Coronary artery (tissue), 2 donors: ENCODE measurements around the gene TTLL12.

ENCODE experiments used
- DNase-seq: peaks from one replicate; pipeline ENCODE4 v3.0.0-alpha.2; 2017; ENCODE audit warnings: low spot score
- H3K27ac ChIP-seq, 2 donors: fragments of 200-600 bp; sonication (generic); one replicate each; pipeline ENCODE4 v1.5.1; 2016 to 2019
- H3K4me3 ChIP-seq: fragments of 200-600 bp; sonication (generic); 2 replicates; pipeline ENCODE4 v1.5.1; 2016; ENCODE audit warnings: mild to moderate bottlenecking, moderate library complexity
- TF ChIP-seq, protein P1 (sequence below): fragments of 200-600 bp; sonication (generic); IDR thresholded peaks from one replicate; pipeline ENCODE4 v1.5.1; 2019; ENCODE audit warnings: antibody characterized with exemption

Gene TTLL12

DNA sequence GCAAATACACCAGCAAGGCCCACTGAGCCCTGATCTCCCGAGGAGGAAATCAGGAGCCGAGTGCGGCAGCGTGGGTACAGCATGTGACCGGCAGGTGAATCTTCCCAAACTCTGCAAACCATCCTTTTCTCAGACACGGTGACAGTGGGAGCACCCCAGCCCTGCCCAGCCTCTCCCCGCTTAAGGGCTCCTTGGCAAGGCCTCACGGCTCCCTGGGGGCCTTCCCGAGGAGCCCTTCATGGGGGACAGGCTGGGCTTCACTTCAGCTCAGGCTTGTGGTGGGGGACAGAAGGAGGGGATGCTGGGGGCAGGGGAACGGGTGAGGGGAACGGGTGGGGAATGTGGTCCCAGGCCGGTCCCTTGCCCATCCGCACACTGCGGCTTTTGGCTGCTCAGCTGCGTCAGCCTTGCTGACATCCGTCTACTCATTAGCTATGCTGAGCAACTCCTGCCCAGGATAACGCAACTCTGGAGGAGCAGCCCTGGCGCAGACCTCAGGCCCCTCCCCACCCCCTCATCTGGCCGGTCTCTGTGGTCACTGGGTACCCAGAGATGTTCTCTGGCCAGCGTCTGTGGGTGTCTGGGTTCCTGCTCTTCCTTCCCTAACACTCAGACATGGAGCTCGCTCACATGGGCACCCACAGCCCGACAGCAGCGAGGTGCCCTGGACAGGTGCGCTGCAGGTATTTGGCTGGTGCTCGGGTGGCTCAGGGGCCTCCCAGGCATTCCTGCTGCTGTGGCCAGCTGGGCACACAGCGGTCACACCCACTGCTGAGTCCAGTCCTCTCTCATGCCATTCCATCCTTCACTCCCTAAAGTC lies 22.0 kb upstream of the TTLL12 start:
- no peak for DNase-seq
- Histone ChIP-seq H3K27ac (no peak overlapping the region), H3K4me3 (no peak overlapping the region)
- TF ChIP-seq, protein P1, sequence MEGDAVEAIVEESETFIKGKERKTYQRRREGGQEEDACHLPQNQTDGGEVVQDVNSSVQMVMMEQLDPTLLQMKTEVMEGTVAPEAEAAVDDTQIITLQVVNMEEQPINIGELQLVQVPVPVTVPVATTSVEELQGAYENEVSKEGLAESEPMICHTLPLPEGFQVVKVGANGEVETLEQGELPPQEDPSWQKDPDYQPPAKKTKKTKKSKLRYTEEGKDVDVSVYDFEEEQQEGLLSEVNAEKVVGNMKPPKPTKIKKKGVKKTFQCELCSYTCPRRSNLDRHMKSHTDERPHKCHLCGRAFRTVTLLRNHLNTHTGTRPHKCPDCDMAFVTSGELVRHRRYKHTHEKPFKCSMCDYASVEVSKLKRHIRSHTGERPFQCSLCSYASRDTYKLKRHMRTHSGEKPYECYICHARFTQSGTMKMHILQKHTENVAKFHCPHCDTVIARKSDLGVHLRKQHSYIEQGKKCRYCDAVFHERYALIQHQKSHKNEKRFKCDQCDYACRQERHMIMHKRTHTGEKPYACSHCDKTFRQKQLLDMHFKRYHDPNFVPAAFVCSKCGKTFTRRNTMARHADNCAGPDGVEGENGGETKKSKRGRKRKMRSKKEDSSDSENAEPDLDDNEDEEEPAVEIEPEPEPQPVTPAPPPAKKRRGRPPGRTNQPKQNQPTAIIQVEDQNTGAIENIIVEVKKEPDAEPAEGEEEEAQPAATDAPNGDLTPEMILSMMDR: no peak

DNA sequence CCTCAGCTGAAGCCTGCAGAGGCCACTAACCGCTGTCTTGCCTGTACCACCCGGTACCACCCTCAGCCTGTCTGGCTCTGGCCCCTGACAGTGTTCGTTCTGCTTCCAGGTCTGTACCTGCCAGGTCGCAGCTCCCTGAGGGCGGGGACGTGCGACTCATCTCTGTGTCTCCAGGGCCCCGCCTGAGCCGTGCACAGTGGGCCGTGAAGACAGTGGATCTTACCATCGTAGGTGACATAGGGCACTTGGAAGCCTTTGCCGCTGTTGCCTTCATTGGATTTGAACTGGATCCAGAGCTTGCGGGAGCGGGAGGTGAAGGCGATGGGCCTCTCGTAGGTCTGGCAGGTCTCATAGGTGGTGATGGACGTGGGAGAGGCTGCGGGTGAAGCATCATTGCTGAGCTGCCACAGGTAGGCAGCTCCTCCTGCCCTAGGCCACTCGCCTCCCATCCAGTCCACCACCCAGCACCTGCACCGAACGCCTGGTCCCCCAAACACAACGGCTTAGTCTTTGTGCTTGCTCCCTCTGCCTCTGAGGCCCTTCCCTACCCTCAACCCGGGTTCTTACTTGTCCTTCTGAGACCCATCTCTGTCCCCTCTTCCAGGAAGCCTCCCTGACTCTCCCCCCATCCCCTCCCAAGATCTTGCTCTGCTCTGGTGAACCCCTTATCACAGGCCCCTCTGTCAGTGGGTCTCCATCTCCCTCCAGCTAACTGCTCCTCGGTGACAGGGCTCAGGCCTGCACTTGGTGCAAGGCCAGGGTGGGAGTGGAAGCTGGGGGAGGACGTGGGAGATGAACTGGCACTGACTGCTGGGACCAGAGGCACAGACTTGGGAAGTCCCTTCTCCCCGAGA lies 21.1 kb upstream of the TTLL12 start:
- TF ChIP-seq, protein P1: no peak
- Histone ChIP-seq H3K4me3 (no peak overlapping the region), H3K27ac (no peak overlapping the region)
- DNase-seq: no peak

DNA sequence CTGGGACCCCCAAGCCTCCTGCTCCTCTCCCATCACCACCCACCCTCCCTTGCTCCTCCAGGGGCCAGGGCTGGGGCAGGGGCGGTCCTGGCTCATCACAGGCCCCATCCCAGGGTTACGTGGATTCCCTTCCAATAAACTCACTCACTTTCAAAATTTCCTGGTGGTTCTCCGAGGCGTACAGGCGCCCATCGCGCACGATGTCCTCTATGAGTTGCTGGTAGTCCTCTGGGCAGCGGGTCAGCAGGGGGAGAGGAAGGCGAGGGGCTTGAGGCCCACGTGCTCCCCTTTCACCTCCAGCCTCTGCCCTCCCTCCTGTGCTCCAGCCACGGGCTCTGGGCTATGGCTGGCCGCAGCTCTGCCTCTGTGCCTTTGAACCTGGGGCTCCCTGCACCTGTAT lies 20.5 kb upstream of the TTLL12 start:
- H3K4me3 ChIP-seq: no peak overlapping the region
- DNase-seq: no peak
- TF ChIP-seq, protein P1: no peak
- no peak overlapping the region for H3K27ac ChIP-seq

DNA sequence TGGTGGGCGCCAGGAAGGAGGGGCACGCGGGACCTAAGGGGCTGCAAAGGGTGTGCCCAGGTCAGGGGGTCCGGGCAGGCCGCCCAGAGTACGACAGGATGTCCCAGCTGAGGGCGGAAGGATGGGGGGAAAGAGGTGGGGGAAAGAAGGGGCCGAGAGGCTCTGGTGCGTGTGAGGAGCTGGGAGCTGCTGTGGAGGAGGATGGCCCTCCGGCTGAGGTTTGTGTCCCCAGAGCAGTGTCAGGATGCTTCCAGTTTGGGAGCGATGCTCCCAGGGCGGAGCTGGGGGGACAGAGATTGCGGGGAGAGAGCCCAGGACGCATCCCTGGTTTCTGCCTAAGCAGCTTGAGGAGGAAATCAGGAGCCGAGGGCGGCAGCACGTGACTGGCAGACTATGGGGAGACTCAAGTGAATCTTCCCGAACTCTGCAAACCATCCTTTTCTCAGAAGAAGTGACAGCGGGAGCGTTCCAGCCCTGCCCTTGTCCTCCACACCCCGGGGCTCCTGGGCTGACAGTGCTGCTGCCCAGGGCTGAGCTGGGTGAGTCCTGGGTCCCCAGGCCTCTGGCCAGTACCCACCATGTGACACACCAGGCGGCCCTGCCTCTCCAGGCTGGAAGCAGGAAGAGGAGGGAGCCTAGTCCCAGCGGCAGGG lies 19.7 kb upstream of the TTLL12 start:
- H3K27ac ChIP-seq: no peak overlapping the region
- no peak overlapping the region for H3K4me3 ChIP-seq
- TF ChIP-seq, protein P1: no peak
- DNase-seq: no peak

DNA sequence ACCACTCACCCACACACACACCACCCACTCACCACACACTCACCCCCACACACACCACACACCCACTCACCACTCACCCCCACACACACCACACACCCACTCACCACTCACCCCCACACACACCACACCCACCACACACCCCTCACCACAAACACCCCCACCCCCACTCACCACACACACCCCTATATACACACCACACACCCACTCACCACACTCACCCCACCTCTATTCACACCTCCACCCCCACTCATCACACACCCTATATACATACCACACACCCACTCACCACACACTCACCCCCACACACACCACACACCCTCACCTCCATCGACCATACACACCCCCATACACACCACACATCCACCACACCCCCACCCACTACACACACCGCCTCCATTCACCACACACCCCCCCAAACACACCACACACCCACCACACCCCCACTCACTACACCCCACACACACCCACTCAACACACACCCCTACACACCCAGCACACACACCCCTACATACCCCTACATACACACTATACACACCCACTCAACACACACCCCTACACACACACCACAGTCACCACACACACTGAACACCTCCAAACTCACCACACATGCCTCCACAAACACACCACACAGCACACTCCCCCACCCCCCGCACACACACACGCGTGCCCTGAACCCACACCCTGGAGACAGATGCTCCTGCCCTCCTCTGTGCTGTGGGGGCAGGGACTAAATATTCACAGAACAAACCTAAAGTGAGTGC lies 19.0 kb upstream of the TTLL12 start:
- DNase-seq: no peak
- Histone ChIP-seq H3K4me3 (no peak overlapping the region), H3K27ac (no peak overlapping the region)
- TF ChIP-seq, protein P1: no peak

DNA sequence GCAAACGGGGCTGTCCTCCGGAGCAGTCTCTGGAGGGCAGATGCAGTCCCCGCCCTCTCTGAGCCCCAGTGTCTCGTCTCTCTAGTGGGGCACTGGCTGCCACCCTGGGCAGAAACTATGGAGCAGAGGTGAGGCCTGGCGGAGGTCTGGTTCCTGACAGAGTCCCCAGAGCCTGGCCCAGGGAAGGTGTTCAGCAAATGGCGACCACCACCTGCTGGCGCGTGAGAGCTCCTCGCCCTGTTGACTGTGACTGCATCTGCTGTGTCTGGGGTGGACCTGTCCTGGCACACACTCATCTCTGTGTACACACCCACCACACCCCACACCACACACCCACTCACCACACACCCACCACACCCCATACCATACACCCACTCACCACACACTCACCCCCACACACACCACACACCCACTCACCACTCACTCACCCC lies 18.3 kb upstream of the TTLL12 start:
- H3K27ac ChIP-seq: no peak overlapping the region
- TF ChIP-seq, protein P1: no peak
- DNase-seq: no peak
- H3K4me3 ChIP-seq: no peak overlapping the region
